A549 (cell line): ENCODE measurements around the gene TMEM61. TPM values are rescaled to one million over a fixed set of nuclear protein-coding genes. Genes with fewer than 3 reads are reported as not detected.
A peak's percentile ranks its signal among the peaks of the same experiment; 100 is the strongest.

Experiments used
- ATAC-seq, 2 experiments: fragments of 200-7000 bp in 1 of 2; fragments of >200 bp in 1 of 2; cut with Nextera tagmentation in 1 of 2; cut with Tn5 transposase in 1 of 2; 3 replicates each; pipeline versions ENCODE4 v1.8.0 to v1.9.1; 2018 to 2020; ENCODE audit warnings: mild to moderate bottlenecking in 1 of 2, moderate library complexity in 1 of 2
- CTCF ChIA-PET: fragments of 300-600 bp; sonication (Branson Sonifier 250); formaldehyde crosslinking; extraction: SDS; loops from one replicate; lab custom pipeline; 2021; ENCODE audit warnings: antibody characterized with exemption, inconsistent platforms; lab: Yijun Ruan, JAX
- POLR2A ChIA-PET: fragments of 350-600 bp; formaldehyde crosslinking; extraction: SDS; loops from one replicate; lab custom pipeline; 2021; ENCODE audit warnings: antibody characterized with exemption, inconsistent platforms; lab: Yijun Ruan, JAX
- DNase-seq, 2 experiments: peaks; one replicate each; pipeline versions ENCODE4 v3.0.0 to v3.0.0-alpha.2; 2011 to 2016; ENCODE audit warnings: low read depth in 1 of 2, low spot score in 1 of 2
- FAIRE-seq: peaks from 2 replicates; lab custom pipeline; 2011; peaks lifted over from hg19 to GRCh38; lab: Jason Lieb, UNC
- H3K27ac ChIP-seq, 2 experiments: fragments of >200 bp; sonication (Bioruptor Twin); formaldehyde crosslinking; 3 replicates each; pipeline ENCODE4 v1.5.1; 2016 to 2017
- H3K4me1 ChIP-seq: fragments of >200 bp; sonication (Bioruptor Twin); formaldehyde crosslinking; 3 replicates; pipeline ENCODE4 v1.6.1; 2016
- H3K4me2 ChIP-seq: fragments of >200 bp; sonication (Bioruptor Twin); formaldehyde crosslinking; 3 replicates; pipeline ENCODE4 v1.6.1; 2016
- H3K4me3 ChIP-seq: fragments of >200 bp; sonication (Bioruptor Twin); formaldehyde crosslinking; 3 replicates; pipeline ENCODE4 v1.5.1; 2016
- H3K9me3 ChIP-seq: fragments of >200 bp; sonication (Bioruptor Twin); formaldehyde crosslinking; 3 replicates; pipeline ENCODE4 v1.6.1; 2016
- CBX2 ChIP-seq: fragments of 200-600 bp; sonication (generic); IDR thresholded peaks from 2 replicates; pipeline ENCODE4 v1.6.1; 2016; ENCODE audit warnings: low read depth, mild to moderate bottlenecking, borderline replicate concordance
- CEBPB ChIP-seq, 2 experiments: fragments of >200 bp in 1 of 2; sonication (Bioruptor Twin) in 1 of 2; formaldehyde crosslinking in 1 of 2; IDR thresholded peaks; 2 replicates each; pipeline ENCODE4 v1.6.1; 2012 to 2016
- CHD2 ChIP-seq: fragments of 150-350 bp; IDR thresholded peaks from 2 replicates; pipeline ENCODE4 v1.6.1; 2014; ENCODE audit warnings: low read length; ENCODE audit not compliant: partially characterized antibody
- HDAC2 ChIP-seq: fragments of 200-600 bp; sonication (generic); IDR thresholded peaks from 2 replicates; pipeline ENCODE4 v1.6.1; 2016
- HOXB13 ChIP-seq: fragments of 250-450 bp; sonication (Bioruptor Pico); IDR thresholded peaks from 2 replicates; pipeline ENCODE4 v1.5.0; 2020; ENCODE audit warnings: low read depth, mild to moderate bottlenecking, moderate library complexity
- MAFK ChIP-seq: fragments of 450-650 bp; IDR thresholded peaks from 2 replicates; pipeline ENCODE4 v1.6.1; 2014; ENCODE audit not compliant: partially characterized antibody
- MYC ChIP-seq: IDR thresholded peaks from 2 replicates; pipeline ENCODE4 v1.6.1; 2012; ENCODE audit warnings: mild to moderate bottlenecking, inconsistent platforms, low read length, improper control_type of control experiment, borderline replicate concordance
- PHF8 ChIP-seq: fragments of 200-600 bp; sonication (generic); IDR thresholded peaks from 2 replicates; pipeline ENCODE4 v1.6.1; 2016; ENCODE audit warnings: low read depth, mild to moderate bottlenecking, antibody characterized with exemption, moderate library complexity, borderline replicate concordance
- POLR2A ChIP-seq: IDR thresholded peaks from 2 replicates; pipeline ENCODE4 v1.6.1; 2012; ENCODE audit warnings: mild to moderate bottlenecking, low read length
- POLR2AphosphoS2 ChIP-seq: conservative IDR thresholded peaks from 2 replicates; pipeline ENCODE4 v1.6.1; 2012; ENCODE audit warnings: low read length, improper control_type of control experiment, inconsistent platforms
- RAD21 ChIP-seq, 2 experiments: fragments of >200 bp in 1 of 2; sonication (Bioruptor Twin) in 1 of 2; formaldehyde crosslinking in 1 of 2; IDR thresholded peaks in 1 of 2; conservative IDR thresholded peaks in 1 of 2; 2 replicates in 1 of 2; 3 replicates in 1 of 2; pipeline ENCODE4 v1.6.1; 2012 to 2018; ENCODE audit warnings: inconsistent platforms in 1 of 2
- RARB ChIP-seq: fragments of 250-450 bp; sonication (Bioruptor Pico); IDR thresholded peaks from 2 replicates; pipeline ENCODE4 v1.8.0; 2021; ENCODE audit warnings: mild to moderate bottlenecking, moderate library complexity
- SMC3 ChIP-seq: fragments of >200 bp; sonication (Bioruptor Twin); formaldehyde crosslinking; IDR thresholded peaks from 3 replicates; pipeline ENCODE4 v1.6.1; 2018; ENCODE audit warnings: inconsistent platforms
- ZFP36 ChIP-seq: fragments of 450-650 bp; IDR thresholded peaks from 2 replicates; pipeline ENCODE4 v1.6.1; 2014; ENCODE audit warnings: borderline replicate concordance; ENCODE audit not compliant: partially characterized antibody
- WGBS: methylation state at CpG from one replicate; pipeline ENCODE4 v1.1.6; 2017; ENCODE audit errors: missing lambda C conversion rate; 5-methylcytosine and 5-hydroxymethylcytosine counted together
- polyA plus RNA-seq, 4 experiments: library from polyadenylated mRNA; depleted of rRNA in 3 of 4; stranded (reverse); fragments of >200 nt; fragmentation: RNase III in 1 of 4; extraction: RNeasy Plus Mini Kit Qiagen cat#74134 plus additional on column Dnase treatment in 1 of 4; gene quantifications; 2 replicates in 3 of 4; 3 replicates in 1 of 4; pipeline ENCODE4 v1.2.3, GENCODE V29; 2011 to 2017
- TF ChIP-seq, protein P1 (sequence below): fragments of >200 bp; sonication (Bioruptor Twin); formaldehyde crosslinking; IDR thresholded peaks from 3 replicates; pipeline ENCODE4 v1.5.1; 2016
- TF ChIP-seq, protein P2 (sequence below): fragments of 250-450 bp; sonication (Bioruptor Pico); IDR thresholded peaks from 2 replicates; pipeline ENCODE4 v1.5.0; 2020; ENCODE audit warnings: low read depth, mild to moderate bottlenecking, moderate library complexity
- TF ChIP-seq, protein P3 (sequence below): fragments of 200-600 bp; sonication (generic); IDR thresholded peaks from 2 replicates; pipeline ENCODE4 v1.6.1; 2016; ENCODE audit warnings: antibody characterized with exemption, mild to moderate bottlenecking, moderate library complexity

Gene TMEM61
- polyA plus RNA-seq, 2 of the 4 experiments (the other 2 are of a cell fraction) = 0.06 to 0.10 TPM

DNA sequence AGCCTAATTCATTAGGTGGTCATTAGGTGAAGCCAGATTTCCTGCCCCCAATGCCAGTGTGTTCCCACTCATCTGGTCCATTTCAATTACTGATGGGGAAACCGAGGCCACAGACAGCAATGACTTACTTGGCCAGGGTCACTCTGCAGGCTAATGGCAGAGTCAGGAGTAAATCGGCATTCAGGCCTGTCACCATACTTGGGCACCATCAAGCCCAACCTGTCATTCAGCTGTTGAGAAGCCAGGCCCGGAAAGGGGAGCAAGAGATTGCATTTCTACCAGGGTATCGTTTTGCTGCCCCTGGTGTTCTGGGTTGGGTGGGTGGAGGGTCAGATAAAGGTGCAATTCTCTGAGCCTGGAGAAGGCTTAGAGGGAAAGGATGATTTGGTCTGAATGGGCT is 8.0 kb upstream of the TMEM61 start:
- no peak for ATAC-seq

DNA sequence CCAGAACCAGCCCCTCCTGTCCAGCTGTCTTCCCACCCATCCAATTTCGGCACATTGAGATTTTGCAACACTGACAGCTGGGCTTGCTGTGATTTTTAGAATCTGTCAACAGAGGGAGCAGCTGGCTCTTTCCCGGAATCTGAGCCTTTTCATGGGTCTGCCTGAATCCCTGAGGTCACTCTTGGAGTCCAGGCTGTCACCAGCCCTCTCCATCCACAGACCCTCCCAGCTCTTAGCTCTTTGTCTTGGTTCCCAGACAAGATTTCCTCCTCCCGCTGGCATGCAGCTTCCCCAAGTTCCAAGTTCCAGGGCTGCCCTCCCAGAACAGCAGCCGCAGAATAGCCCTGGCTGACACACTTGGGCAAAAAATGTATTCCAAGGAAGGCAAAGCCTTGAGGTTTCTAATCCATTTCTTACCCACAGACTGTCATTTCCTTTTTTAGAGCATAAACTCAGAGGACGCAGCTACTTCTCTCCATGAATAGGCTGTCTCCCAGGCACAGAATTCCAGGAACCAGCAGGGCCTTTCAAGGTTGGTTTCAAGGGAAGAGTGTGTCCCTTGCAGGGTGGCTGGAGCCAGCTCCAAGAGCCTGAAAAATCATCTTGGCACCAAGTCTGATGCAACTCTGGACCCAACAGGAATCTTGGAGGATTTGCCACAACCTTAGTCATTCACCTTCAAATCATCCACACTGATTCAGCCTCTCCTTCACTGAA is 7.1 kb upstream of the TMEM61 start:
- no peak overlapping the region for H3K4me3 ChIP-seq
- ATAC-seq = peak; percentile 83 to 89; a peak in 5 of 6 replicates
- ChIA-PET POLR2A (no interaction called here), CTCF (interaction anchor here (1.1 to 3.1 kb wide), 8 partner anchors 11 to 42 kb away, joined by 3 to 15 read pairs (median 4); no protein-coding TSS in a partner anchor)
- WGBS = 37% methylated on average over 5 of the region's 5 CpGs
- peak in 1 of 2 experiments; percentile 71; a peak in 2 of 4 replicates for TF ChIP-seq CEBPB (IDR thresholded peaks at IDR 0.05)
- no peak for TF ChIP-seq ZFP36
- no peak for TF ChIP-seq SMC3
- peak; percentile 19 to 27; a peak in 1 of 5 replicates for TF ChIP-seq RAD21 (conservative IDR thresholded peaks at IDR 0.05 in 1 of 2, IDR thresholded peaks at IDR 0.05 in 1 of 2)
- TF ChIP-seq HOXB13 (CRISPR knock-in tag) = no peak
- TF ChIP-seq, protein P1, sequence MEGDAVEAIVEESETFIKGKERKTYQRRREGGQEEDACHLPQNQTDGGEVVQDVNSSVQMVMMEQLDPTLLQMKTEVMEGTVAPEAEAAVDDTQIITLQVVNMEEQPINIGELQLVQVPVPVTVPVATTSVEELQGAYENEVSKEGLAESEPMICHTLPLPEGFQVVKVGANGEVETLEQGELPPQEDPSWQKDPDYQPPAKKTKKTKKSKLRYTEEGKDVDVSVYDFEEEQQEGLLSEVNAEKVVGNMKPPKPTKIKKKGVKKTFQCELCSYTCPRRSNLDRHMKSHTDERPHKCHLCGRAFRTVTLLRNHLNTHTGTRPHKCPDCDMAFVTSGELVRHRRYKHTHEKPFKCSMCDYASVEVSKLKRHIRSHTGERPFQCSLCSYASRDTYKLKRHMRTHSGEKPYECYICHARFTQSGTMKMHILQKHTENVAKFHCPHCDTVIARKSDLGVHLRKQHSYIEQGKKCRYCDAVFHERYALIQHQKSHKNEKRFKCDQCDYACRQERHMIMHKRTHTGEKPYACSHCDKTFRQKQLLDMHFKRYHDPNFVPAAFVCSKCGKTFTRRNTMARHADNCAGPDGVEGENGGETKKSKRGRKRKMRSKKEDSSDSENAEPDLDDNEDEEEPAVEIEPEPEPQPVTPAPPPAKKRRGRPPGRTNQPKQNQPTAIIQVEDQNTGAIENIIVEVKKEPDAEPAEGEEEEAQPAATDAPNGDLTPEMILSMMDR = peak; percentile 37
- no peak for TF ChIP-seq MAFK
- TF ChIP-seq, all 56 proteins: peak for 3
- Histone ChIP-seq H3K4me1 (peaks cover 22% of the 10 kb centered on the region), H3K27ac (no peak overlapping the region), H3K9me3 (no peaks in the 10 kb centered on the region), H3K4me2 (peak overlapping the region; percentile 30; the same call in 1 of the 3 replicates)
- DNase-seq = peak; percentile 24 to 44
- FAIRE-seq = no peak

More for the DNA sequence above, 8.0 kb upstream of the TMEM61 start:
- Histone ChIP-seq H3K9me3 (no peaks in the 10 kb centered on the region), H3K4me1 (peaks cover 22% of the 10 kb centered on the region), H3K4me3 (no peak overlapping the region), H3K27ac (no peak overlapping the region), H3K4me2 (no peak overlapping the region)
- POLR2A ChIA-PET = no interaction called here
- FAIRE-seq = no peak
- 100% methylated on average over 2 of the region's 4 CpGs for WGBS
- CTCF ChIA-PET = interaction anchor here (0.7 to 3.1 kb wide), 7 partner anchors 12 to 24 kb away, joined by 3 to 15 read pairs (median 4); no protein-coding TSS in a partner anchor
- no peak for TF ChIP-seq POLR2AphosphoS2
- no peak for TF ChIP-seq CBX2
- TF ChIP-seq, protein P2, sequence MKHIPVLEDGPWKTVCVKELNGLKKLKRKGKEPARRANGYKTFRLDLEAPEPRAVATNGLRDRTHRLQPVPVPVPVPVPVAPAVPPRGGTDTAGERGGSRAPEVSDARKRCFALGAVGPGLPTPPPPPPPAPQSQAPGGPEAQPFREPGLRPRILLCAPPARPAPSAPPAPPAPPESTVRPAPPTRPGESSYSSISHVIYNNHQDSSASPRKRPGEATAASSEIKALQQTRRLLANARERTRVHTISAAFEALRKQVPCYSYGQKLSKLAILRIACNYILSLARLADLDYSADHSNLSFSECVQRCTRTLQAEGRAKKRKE (CRISPR knock-in tag) = no peak
- no peak for TF ChIP-seq POLR2A
- TF ChIP-seq, protein P1 = no peak
- TF ChIP-seq MYC = no peak
- TF ChIP-seq ZFP36 = no peak
- no peak for TF ChIP-seq RARB (CRISPR knock-in tag)
- TF ChIP-seq PHF8 = no peak
- TF ChIP-seq, protein P3, sequence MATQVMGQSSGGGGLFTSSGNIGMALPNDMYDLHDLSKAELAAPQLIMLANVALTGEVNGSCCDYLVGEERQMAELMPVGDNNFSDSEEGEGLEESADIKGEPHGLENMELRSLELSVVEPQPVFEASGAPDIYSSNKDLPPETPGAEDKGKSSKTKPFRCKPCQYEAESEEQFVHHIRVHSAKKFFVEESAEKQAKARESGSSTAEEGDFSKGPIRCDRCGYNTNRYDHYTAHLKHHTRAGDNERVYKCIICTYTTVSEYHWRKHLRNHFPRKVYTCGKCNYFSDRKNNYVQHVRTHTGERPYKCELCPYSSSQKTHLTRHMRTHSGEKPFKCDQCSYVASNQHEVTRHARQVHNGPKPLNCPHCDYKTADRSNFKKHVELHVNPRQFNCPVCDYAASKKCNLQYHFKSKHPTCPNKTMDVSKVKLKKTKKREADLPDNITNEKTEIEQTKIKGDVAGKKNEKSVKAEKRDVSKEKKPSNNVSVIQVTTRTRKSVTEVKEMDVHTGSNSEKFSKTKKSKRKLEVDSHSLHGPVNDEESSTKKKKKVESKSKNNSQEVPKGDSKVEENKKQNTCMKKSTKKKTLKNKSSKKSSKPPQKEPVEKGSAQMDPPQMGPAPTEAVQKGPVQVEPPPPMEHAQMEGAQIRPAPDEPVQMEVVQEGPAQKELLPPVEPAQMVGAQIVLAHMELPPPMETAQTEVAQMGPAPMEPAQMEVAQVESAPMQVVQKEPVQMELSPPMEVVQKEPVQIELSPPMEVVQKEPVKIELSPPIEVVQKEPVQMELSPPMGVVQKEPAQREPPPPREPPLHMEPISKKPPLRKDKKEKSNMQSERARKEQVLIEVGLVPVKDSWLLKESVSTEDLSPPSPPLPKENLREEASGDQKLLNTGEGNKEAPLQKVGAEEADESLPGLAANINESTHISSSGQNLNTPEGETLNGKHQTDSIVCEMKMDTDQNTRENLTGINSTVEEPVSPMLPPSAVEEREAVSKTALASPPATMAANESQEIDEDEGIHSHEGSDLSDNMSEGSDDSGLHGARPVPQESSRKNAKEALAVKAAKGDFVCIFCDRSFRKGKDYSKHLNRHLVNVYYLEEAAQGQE = no peak
- no peak for TF ChIP-seq HDAC2
- no peak for TF ChIP-seq CHD2
- no peak for TF ChIP-seq SMC3
- DNase-seq = no peak
